Heart left ventricle (tissue), 13 donors: ENCODE data around the gene IKZF1.

Experiments used
- POLR2A ChIP-seq, 2 donors: fragments of 450-650 bp; IDR thresholded peaks; one replicate each; pipeline ENCODE4 v1.6.1; 2017; ENCODE audit warnings: antibody characterized with exemption in 2 of 2, mild to moderate bottlenecking in 2 of 2, moderate library complexity in 2 of 2
- TF ChIP-seq, protein P1 (sequence below), 12 donors: fragments of 200-600 bp; sonication (generic) in 4 of 12; IDR thresholded peaks; one replicate each; pipeline versions ENCODE4 v1.5.0 to v1.8.0; 2018 to 2022; ENCODE audit warnings: antibody characterized with exemption in 12 of 12, mild to moderate bottlenecking in 5 of 12
- donor health status: ischemic (EF 13 %, LVEDD 7.1; RV severe dilation, severe dysfunction).
- donor health status: DM: no; HTN: yes; CAD: no.
- donor health status: DM: no; HTN: no; CAD: no.
- donor health status: ischemic (EF 25% LVEDD 6.9; RV normal size, moderate dysfunction).
- donor health status: ischemic (EF 25% LVEDD 5.7; RV mildly dilated, moderate dysfunction).
- donor health status: ischemic (EF 35%, LVEDD 5.7; RV mildly dilated, moderate dysfunction).
- donor health status: nonischemic (EF 11% LVEDD 7.7; RV severe dilation, severe dysfunction).
- donor health status: DM: yes; HTN: yes; CAD: no.
- donor health status: PGD.
- donor health status: ischemic (EF 29% LVEDD 5.4; RV normal size, mild dysfunction).
- donor health status: nonischemic (EF 23%, LVEDD 6.1; RV moderate dilation, normal function).

DNA sequence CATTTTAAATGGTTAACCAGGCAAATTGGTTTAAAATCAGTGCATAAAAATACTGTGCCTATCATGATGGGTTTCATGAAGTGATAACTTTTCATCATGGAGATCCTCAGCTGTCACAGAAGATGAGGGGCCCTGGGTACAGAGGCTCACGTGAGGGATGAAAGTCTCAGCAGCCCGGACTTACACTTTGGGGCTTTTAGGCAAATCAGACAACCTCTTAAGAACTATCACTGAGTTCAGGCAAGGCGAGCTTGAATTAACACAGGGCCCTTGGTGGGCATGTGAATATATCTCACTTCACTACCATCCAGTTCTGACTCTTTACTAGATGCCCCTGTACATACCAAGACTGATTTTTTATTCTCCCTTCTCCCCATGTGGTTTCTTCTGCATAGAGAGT, 19.6 kb downstream of the IKZF1 start:
- TF ChIP-seq, protein P1, sequence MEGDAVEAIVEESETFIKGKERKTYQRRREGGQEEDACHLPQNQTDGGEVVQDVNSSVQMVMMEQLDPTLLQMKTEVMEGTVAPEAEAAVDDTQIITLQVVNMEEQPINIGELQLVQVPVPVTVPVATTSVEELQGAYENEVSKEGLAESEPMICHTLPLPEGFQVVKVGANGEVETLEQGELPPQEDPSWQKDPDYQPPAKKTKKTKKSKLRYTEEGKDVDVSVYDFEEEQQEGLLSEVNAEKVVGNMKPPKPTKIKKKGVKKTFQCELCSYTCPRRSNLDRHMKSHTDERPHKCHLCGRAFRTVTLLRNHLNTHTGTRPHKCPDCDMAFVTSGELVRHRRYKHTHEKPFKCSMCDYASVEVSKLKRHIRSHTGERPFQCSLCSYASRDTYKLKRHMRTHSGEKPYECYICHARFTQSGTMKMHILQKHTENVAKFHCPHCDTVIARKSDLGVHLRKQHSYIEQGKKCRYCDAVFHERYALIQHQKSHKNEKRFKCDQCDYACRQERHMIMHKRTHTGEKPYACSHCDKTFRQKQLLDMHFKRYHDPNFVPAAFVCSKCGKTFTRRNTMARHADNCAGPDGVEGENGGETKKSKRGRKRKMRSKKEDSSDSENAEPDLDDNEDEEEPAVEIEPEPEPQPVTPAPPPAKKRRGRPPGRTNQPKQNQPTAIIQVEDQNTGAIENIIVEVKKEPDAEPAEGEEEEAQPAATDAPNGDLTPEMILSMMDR (IDR thresholded peaks at IDR 0.05), result no peak
- no peak for TF ChIP-seq POLR2A (IDR thresholded peaks at IDR 0.05)
